ENCODE measurements around the gene KRT33B. TPM values are rescaled to one million over a fixed set of nuclear protein-coding genes. Genes with fewer than 3 reads are reported as not detected.
"Not testable (repeated sequence)": the region's sequence is repeated elsewhere in the genome, so short reads cannot be mapped to it uniquely, and the experiment has no call there.

The KRT33B gene
- total and polyA plus RNA-seq, 10 of the 15 experiments (the other 5 are each of a cell fraction or from before 2014, with no cell fraction given) = not detected

DNA sequence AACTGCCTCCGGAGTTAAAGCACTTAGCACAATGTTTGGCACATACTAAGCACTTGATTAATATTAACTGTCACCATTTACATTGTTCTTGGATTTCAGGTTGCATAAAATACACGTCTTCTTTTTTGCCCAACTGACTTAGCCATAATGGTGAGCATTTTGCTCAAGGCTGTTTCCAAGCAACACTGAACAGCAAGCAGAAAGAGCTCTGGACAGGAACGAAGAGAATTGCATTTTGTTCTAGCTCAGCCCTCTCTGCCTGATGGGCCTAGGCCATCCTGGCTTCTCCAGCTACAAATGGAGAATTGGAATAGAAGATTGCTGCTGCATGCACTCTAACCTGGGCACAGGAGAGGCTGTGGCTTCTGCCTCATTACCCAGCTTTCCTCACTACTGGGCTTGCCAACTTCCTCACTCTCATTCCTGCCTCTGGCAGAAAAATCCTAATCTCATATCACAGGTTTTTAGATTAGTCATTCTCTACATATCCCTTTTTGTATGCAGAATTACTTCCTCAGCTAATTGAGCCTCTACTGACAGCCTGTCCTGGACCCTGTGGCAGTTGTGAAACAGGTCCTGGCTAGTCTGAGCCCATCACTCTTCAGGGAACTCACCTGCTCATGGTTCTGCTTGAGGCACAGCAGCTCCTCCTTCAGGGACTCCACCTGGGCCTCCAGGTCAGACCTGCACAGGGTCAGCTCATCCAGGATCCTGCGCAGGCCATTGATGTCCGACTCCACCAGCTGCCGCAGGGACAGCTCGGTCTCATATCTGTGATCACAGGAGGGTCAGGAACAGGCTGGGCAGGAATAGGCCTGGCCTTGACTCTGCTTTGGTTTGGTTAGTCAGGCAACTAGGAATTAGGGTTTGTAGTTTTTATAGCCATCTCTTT is 21.5 kb downstream of the KRT33B start:
- Histone ChIP-seq H3K79me2 (ENCODE audit: control insufficient read depth, insufficient read depth, low read length) (no peaks in the 10 kb centered on the region), H3K27me3 (replicated peaks in 1 of 2; ENCODE audit: control insufficient read depth in 2 of 2, insufficient read depth in 2 of 2, low read length in 1 of 2) (no peaks in the 10 kb centered on the region; a peak in 1 of 4 replicates), H3K9me3 (replicated peaks; ENCODE audit: control insufficient read depth, insufficient read depth, low read length) (peaks cover 2% of the 10 kb centered on the region; the same call in 2 of the 3 replicates), H3K9ac (ENCODE audit: control insufficient read depth, insufficient read depth, low read length) (no peak overlapping the region), H3K4me1 (ENCODE audit: control insufficient read depth, insufficient read depth, low read length) (no peaks in the 10 kb centered on the region), H2AFZ (ENCODE audit: control insufficient read depth, low read depth, low read length) (no peak overlapping the region), H3K27ac (ENCODE audit: control insufficient read depth, insufficient read depth) (no peak overlapping the region), H3K4me2 (ENCODE audit: control insufficient read depth, insufficient read depth) (no peak overlapping the region), H3K36me3 (ENCODE audit: control insufficient read depth in 2 of 2, insufficient read depth in 2 of 2, low read length in 1 of 2) (no peaks in the 10 kb centered on the region), H3K4me3 (no peak overlapping the region), H4K20me1 (ENCODE audit: control insufficient read depth, insufficient read depth) (no peaks in the 10 kb centered on the region)
- in situ Hi-C loops (cut with MboI) (no loop called here), intact Hi-C loops (cut with micrococcal nuclease; ENCODE audit: unreplicated experiment) (no loop called here)
- ATAC-seq (no peak), FAIRE-seq (no peak), DNase-seq (ENCODE audit: low read depth, low spot score) (no peak)
- 39% methylated on average over 7 of the region's 7 CpGs for WGBS (ENCODE audit: insufficient coverage, insufficient replicate concordance, low lambda C conversion rate, missing lambda C conversion rate)
- TF ChIP-seq, protein P1, sequence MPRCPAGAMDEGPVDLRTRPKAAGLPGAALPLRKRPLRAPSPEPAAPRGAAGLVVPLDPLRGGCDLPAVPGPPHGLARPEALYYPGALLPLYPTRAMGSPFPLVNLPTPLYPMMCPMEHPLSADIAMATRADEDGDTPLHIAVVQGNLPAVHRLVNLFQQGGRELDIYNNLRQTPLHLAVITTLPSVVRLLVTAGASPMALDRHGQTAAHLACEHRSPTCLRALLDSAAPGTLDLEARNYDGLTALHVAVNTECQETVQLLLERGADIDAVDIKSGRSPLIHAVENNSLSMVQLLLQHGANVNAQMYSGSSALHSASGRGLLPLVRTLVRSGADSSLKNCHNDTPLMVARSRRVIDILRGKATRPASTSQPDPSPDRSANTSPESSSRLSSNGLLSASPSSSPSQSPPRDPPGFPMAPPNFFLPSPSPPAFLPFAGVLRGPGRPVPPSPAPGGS (IDR thresholded peaks at IDR 0.05; ENCODE audit: borderline replicate concordance, insufficient read depth, low read depth, low read length, poor library complexity, severe bottlenecking) = no peak
- no peak for TF ChIP-seq NFXL1 (IDR thresholded peaks at IDR 0.05; ENCODE audit: borderline replicate concordance)
- TF ChIP-seq LARP7 (IDR thresholded peaks at IDR 0.05) = no peak
- TF ChIP-seq PML (IDR thresholded peaks at IDR 0.05; ENCODE audit: low read length) = no peak
- TF ChIP-seq NR2F1 (conservative IDR thresholded peaks at IDR 0.05) = no peak
- ChIA-PET CTCF (interaction anchor here (0.6 to 1.8 kb wide), 2 partner anchors 25 to 62 kb away, joined by 3 to 4 read pairs; no protein-coding TSS in a partner anchor), SMC1A (ENCODE audit: uncharacterized antibody, unreplicated experiment) (interaction anchor here (1.4 kb wide), 2 partner anchors 8 to 36 kb away, joined by 3 to 4 read pairs; no protein-coding TSS in a partner anchor), RAD21 (ENCODE audit: unreplicated experiment) (no interaction called here), POLR2A (no interaction called here)
- BruUV-seq (replicated peaks) = no TSS peak

DNA sequence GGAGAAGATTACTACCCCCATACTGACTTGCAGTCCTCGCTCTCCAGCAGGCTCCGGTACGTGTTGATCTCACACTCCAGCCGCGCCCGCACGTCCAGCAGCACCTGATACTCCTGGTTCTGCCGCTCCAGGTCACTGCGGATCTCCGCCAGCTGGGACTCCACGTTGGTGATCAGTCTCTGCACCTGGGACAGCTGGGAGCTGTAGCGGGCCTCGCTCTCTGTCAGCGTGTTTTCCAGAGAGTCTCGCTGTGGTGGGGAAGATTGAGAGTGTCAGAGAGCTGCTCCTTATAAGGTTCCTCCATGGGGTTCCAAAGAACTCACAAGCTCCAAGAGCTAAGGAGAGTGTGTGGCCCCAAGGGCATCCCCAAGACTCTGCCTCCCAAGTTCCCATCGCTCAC is 23.2 kb downstream of the KRT33B start:
- POLR2A ChIA-PET; H3K36me3 ChIP-seq (ENCODE audit: control insufficient read depth in 2 of 2, insufficient read depth in 2 of 2, low read length in 1 of 2); DNase-seq (ENCODE audit: low read depth, low spot score); H2AFZ ChIP-seq (ENCODE audit: control insufficient read depth, low read depth, low read length); ATAC-seq; FAIRE-seq; BruUV-seq (replicated peaks); H3K4me3 ChIP-seq; H3K4me1 ChIP-seq (ENCODE audit: control insufficient read depth, insufficient read depth, low read length); H3K27ac ChIP-seq (ENCODE audit: control insufficient read depth, insufficient read depth); H3K79me2 ChIP-seq (ENCODE audit: control insufficient read depth, insufficient read depth, low read length); H3K27me3 ChIP-seq (replicated peaks in 1 of 2; ENCODE audit: control insufficient read depth in 2 of 2, insufficient read depth in 2 of 2, low read length in 1 of 2); H4K20me1 ChIP-seq (ENCODE audit: control insufficient read depth, insufficient read depth); RAD21 ChIA-PET (ENCODE audit: unreplicated experiment); H3K4me2 ChIP-seq (ENCODE audit: control insufficient read depth, insufficient read depth); intact Hi-C loops (cut with micrococcal nuclease; ENCODE audit: unreplicated experiment); in situ Hi-C loops (cut with MboI); SMC1A ChIA-PET (ENCODE audit: uncharacterized antibody, unreplicated experiment); H3K9ac ChIP-seq (ENCODE audit: control insufficient read depth, insufficient read depth, low read length); H3K9me3 ChIP-seq (replicated peaks; ENCODE audit: control insufficient read depth, insufficient read depth, low read length): not testable (repeated sequence)
- WGBS (ENCODE audit: insufficient coverage, insufficient replicate concordance, low lambda C conversion rate, missing lambda C conversion rate) = 67% methylated on average over 16 of the region's 16 CpGs
- CTCF ChIA-PET = interaction anchor here (1.8 kb wide), 1 partner anchor 24 kb away, joined by 4 read pairs; no protein-coding TSS in a partner anchor

Measured in GM12878 (cell line).